ENCODE results near the gene PCDH9. TPM values are rescaled to one million over a fixed set of nuclear protein-coding genes. Genes with fewer than 3 reads are reported as not detected.
"Not testable (repeated sequence)": the region's sequence is repeated elsewhere in the genome, so short reads cannot be mapped to it uniquely, and the experiment has no call there.

The PCDH9 gene
- polyA plus RNA-seq, 4 donors, result 12.2 to 16.9 (median 14.7) TPM

GRCh38 chr13:66264971-66265370 lies 965.2 kb downstream of the PCDH9 start:
- peak in 3 of 4 donors; percentile 39 to 49 (median 45) for DNase-seq (ENCODE audit: low read depth in 4 of 4, low spot score in 3 of 4)

GRCh38 chr13:66262330-66262729 lies 967.8 kb downstream of the PCDH9 start:
- DNase-seq (ENCODE audit: low read depth in 4 of 4, low spot score in 3 of 4), result no peak

- DNase-seq (ENCODE audit: low read depth in 4 of 4, low spot score in 3 of 4), result not testable (repeated sequence)
Measured at GRCh38 chr13:66259426-66259825, 970.7 kb downstream of the PCDH9 start.

All from left renal pelvis (tissue), 4 donors.